ENCODE measurements around the gene COX6A2.

DNA sequence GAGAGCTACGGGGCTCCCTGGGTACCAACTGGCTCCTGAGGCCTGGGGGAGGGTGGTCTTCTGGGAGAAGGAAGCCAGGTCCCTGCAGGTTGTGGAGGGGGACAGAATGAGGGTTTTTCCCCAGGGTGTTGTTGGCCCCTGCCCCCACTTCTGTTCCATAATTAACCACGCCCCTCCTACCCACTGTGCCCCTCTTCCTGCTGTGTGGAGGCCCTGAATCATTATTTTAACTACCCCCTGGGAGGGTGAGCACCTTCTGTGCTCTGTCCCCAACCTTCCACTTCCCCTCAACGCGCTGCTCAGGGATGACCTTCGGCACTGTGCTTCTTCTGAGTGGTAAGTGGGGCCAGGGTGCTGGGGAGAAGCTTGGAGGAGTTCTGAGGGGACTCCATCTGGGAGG lies 35.1 kb downstream of the COX6A2 start, which contains the start of gene ITGAD:
- TF ChIP-seq GATA2 (IDR thresholded peaks at IDR 0.05; ENCODE audit: low read depth, low read length) (no peak), GATA3 (IDR thresholded peaks at IDR 0.05; ENCODE audit: low read depth, low read length) (no peak)
